HCT116 (cell line): ENCODE data around the gene DNMT1.

ENCODE experiments used
- CTCF ChIP-seq, 3 experiments: fragments of 200-600 bp in 1 of 3; sonication (generic) in 1 of 3; IDR thresholded peaks in 2 of 3; conservative IDR thresholded peaks in 1 of 3; 2 replicates each; pipeline ENCODE4 v1.5.1; 2012 to 2017; ENCODE audit warnings: low read depth in 2 of 3, low read length in 2 of 3, antibody characterized with exemption in 1 of 3, borderline replicate concordance in 1 of 3, control low read depth in 1 of 3, mild to moderate bottlenecking in 1 of 3, mixed read lengths in 1 of 3, mixed run types in 1 of 3, moderate library complexity in 1 of 3; ENCODE audit not compliant: insufficient read depth in 1 of 3
- EZH2 ChIP-seq: fragments of 200-600 bp; sonication (generic); IDR thresholded peaks from 2 replicates; pipeline ENCODE4 v1.6.1; 2017; ENCODE audit warnings: antibody characterized with exemption, mixed run types
- EZH2phosphoT487 ChIP-seq: fragments of 200-600 bp; IDR thresholded peaks from 2 replicates; pipeline ENCODE4 v1.6.1; 2018; ENCODE audit warnings: antibody characterized with exemption, borderline replicate concordance
- FOSL1 ChIP-seq: IDR thresholded peaks from 2 replicates; pipeline ENCODE4 v1.6.1; 2012; ENCODE audit warnings: low read depth
- MAX ChIP-seq: IDR thresholded peaks from 2 replicates; pipeline ENCODE4 v1.6.1; 2012
- POLR2A ChIP-seq: IDR thresholded peaks from 2 replicates; pipeline ENCODE4 v1.7.0; 2011; ENCODE audit warnings: borderline replicate concordance; ENCODE audit not compliant: insufficient read depth, insufficient read length; ENCODE audit errors: extremely low read depth
- POLR2AphosphoS5 ChIP-seq: IDR thresholded peaks from 2 replicates; pipeline ENCODE4 v1.6.1; 2011; ENCODE audit warnings: mild to moderate bottlenecking, low read depth, low read length, moderate library complexity
- RAD21 ChIP-seq: IDR thresholded peaks from 2 replicates; pipeline ENCODE4 v1.6.1; 2012; ENCODE audit warnings: low read depth, mild to moderate bottlenecking
- SP1 ChIP-seq: IDR thresholded peaks from 2 replicates; pipeline ENCODE4 v1.6.1; 2012; ENCODE audit warnings: low read depth
- TCF7L2 ChIP-seq: IDR thresholded peaks from 2 replicates; pipeline ENCODE4 v1.7.0; 2011; ENCODE audit warnings: borderline replicate concordance, inconsistent platforms; ENCODE audit not compliant: insufficient read depth, insufficient read length; ENCODE audit errors: extremely low read depth
- ZFX ChIP-seq: fragments of 450-650 bp; IDR thresholded peaks from 2 replicates; pipeline ENCODE4 v1.6.1; 2017
- ZNF274 ChIP-seq: fragments of 200-500 bp; sonication (Bioruptor generic); IDR thresholded peaks from 2 replicates; pipeline ENCODE4 v1.6.1; 2014; ENCODE audit warnings: mild to moderate bottlenecking, low read depth, low read length, inconsistent platforms
- TF ChIP-seq, protein P1 (sequence below): IDR thresholded peaks from 2 replicates; pipeline ENCODE4 v1.6.1; 2011; ENCODE audit warnings: mild to moderate bottlenecking, low read length, moderate library complexity; ENCODE audit not compliant: insufficient replicate concordance; ENCODE audit errors: extremely low read depth

DNA sequence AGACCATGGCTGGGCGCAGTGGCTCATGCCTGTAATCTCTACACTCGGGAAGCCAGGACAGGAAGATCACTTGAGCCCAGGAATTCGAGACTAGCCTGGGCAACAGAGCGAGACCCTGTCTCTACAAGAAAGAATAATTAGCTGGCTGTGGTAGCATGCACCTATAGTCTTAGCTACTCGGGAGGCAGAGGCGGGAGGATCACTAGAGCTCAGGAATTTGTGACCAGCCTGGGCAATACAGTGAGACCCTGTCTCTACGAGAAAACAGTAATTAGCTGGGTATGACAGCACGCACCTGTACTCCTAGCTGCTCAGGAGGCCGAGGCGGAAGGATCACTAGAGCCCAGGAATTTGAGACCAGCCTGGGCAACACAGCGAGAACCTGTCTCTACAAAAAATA, 7.4 kb downstream of the DNMT1 start:
- TF ChIP-seq CTCF (IDR thresholded peaks at IDR 0.05 in 2 of 3, conservative IDR thresholded peaks at IDR 0.05 in 1 of 3; ENCODE audit: borderline replicate concordance in 1 of 3, insufficient read depth in 1 of 3, low read depth in 2 of 3, low read length in 2 of 3) (no peak), POLR2A (no peak), ZNF274 (no peak), RAD21 (no peak), EZH2 (no peak), POLR2AphosphoS5 (no peak), SP1 (no peak), ZFX (no peak), MAX (no peak), EZH2phosphoT487 (no peak), TCF7L2 (no peak), FOSL1 (no peak)
- TF ChIP-seq, protein P1, sequence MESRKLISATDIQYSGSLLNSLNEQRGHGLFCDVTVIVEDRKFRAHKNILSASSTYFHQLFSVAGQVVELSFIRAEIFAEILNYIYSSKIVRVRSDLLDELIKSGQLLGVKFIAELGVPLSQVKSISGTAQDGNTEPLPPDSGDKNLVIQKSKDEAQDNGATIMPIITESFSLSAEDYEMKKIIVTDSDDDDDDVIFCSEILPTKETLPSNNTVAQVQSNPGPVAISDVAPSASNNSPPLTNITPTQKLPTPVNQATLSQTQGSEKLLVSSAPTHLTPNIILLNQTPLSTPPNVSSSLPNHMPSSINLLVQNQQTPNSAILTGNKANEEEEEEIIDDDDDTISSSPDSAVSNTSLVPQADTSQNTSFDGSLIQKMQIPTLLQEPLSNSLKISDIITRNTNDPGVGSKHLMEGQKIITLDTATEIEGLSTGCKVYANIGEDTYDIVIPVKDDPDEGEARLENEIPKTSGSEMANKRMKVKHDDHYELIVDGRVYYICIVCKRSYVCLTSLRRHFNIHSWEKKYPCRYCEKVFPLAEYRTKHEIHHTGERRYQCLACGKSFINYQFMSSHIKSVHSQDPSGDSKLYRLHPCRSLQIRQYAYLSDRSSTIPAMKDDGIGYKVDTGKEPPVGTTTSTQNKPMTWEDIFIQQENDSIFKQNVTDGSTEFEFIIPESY: no peak
